ENCODE data around the gene PSME2.

The PSME2 gene

DNA sequence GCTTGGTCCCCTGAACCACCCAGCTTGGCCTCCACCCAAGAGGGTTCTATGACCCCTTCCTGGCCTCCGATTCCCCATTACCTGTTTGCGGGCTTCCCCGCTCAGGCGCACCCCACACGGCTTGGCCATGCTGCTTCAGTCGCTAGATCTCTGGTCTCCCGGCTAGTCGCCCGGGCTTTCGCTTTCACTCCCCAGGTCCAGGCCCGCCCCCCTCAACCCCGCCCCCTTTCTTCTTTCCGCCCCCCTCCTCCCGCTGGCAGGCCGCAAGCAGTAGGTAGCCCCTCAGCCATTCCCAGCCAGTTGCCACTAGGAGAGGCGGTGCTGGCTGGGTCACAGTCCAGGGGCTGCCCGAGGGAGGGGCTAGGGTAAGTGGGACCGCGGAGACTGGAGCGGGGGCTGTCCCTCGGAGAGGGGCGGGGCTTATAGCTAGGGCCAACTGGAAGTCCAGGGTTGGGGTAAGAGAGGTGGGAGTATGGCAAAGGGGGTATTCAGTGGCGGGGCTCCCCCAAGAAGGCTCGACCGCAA is at the start of gene PSME2:
TSS of gene PSME2 (minus strand) at position 158 of the 525 bp plus-strand sequence. CDS start at position 129, 29 bp downstream.
- in situ Hi-C loops (cut with MboI; ENCODE audit: low sequenced_read_pairs), result no loop called here

- in situ Hi-C loops (cut with MboI; ENCODE audit: low sequenced_read_pairs), result no loop called here
Observed at GRCh38 chr14:24195186-24196070, 49.0 kb upstream of the PSME2 start, which contains the start of gene TM9SF1. Gene TM9SF1 (minus strand): TSS chr14:24195441. CDS start chr14:24195019, 422 bp downstream.

GRCh38 chr14:24194873-24195185 is 48.4 kb upstream of the PSME2 start:
- in situ Hi-C loops (cut with MboI; ENCODE audit: low sequenced_read_pairs), result no loop called here

GRCh38 chr14:24194186-24194872 is 47.9 kb upstream of the PSME2 start:
- in situ Hi-C loops (cut with MboI; ENCODE audit: low sequenced_read_pairs), result no loop called here

DNA sequence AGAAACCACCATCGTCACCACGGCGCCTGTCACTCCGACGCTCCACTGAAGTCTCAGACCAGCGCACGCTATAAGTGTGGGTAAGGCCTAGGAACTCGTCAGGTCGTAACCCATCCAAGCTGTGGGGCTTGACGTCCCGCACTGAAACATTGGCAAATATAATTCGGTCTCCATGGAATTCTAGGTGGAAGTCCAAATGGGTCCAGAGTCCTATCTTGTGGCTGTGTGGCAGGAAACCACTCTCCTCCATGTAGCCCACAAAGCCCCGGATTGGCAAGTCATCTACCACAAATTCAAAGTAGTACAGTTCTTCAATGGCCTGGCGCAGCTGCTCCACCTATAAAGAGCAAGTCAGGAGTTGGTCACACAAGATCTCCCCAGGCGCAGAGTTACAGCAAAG is 46.5 kb upstream of the PSME2 start:
- in situ Hi-C loops (cut with MboI; ENCODE audit: low sequenced_read_pairs), result no loop called here

DNA sequence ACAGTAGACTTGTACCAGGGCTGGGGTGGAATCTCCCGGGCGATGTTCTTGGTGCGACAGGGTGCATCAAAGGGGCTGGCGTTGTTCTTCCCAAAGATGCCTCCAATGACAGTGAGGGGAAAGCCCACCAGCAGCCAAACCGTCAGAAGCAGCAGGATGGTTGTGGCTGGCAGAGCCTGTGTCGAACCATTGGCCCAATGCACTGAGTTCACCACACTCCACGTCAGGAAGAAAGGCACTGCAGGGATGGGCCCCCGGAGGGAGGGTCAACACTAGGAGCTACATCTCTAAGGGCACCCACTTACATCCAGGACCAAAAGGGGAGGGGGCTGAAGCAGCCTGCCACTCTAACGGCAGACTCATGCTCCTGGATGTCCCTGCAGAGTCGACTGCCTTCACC is 44.0 kb upstream of the PSME2 start:
- in situ Hi-C loops (cut with MboI; ENCODE audit: low sequenced_read_pairs), result no loop called here

- in situ Hi-C loops (cut with MboI; ENCODE audit: low sequenced_read_pairs), result no loop called here
Observed at GRCh38 chr14:24189460-24189859, 43.0 kb upstream of the PSME2 start.

DNA sequence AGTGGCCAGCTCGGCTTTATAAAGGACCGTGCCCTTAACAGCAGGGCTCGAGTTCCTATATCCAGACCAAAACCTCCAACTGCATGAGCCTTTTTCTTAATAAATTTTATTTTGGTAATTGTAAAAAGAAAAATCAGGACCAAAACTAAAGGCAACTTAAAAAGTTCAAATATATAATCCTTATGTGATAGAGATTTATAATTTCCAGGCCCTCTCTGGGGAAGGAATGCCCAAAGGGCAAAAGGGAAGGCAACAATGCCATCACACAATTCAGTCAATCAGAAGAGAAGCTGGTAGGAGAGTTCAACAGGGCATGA is 42.6 kb upstream of the PSME2 start:
- in situ Hi-C loops (cut with MboI; ENCODE audit: low sequenced_read_pairs), result no loop called here

GRCh38 chr14:24188251-24189058 is 42.0 kb upstream of the PSME2 start, which contains the start of gene IPO4:
Gene IPO4 (minus strand): TSS chr14:24188816. CDS start chr14:24188787, 29 bp downstream.
- in situ Hi-C loops (cut with MboI; ENCODE audit: low sequenced_read_pairs), result no loop called here

DNA sequence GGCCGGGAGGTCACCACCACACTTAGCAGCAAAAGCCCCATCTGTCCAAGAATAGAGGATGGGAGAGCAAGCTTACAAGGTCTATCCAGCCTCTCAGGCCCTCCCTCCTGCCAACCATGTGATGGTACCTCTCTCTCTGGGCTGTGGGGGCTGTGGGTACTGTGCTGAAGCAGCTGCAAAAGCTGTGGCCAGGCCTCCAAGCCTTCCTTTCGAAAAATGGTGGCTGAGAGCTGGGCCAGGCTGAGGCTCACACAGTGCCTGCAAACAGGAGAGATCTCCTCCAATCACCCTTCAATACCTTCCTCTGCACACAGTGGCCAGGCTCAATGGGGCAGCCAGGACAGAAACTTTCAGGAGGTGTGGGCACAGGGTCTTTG is 41.1 kb upstream of the PSME2 start:
- in situ Hi-C loops (cut with MboI; ENCODE audit: low sequenced_read_pairs), result no loop called here

- in situ Hi-C loops (cut with MboI; ENCODE audit: low sequenced_read_pairs), result no loop called here
Observed at GRCh38 chr14:24186831-24187538, 40.6 kb upstream of the PSME2 start.

DNA sequence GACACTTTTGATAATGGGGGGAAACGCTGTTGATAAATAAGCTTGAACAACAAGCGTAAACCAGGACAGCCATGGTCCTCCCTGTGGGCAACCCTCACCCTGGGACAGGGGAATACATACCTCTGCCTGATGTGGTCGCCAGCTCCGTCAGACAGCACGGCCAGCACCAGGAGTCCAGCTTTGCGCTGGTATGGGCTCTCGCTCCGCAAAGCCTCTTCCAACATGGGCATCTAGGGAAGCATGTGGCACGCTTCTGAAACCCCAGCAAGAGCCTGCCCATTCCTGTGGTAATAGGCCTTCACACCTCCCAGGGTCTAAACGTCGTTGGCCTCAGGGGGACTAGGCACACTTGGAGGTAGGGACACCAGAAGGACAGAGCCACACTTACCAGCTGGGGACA is 39.3 kb upstream of the PSME2 start:
- in situ Hi-C loops (cut with MboI; ENCODE audit: low sequenced_read_pairs), result no loop called here

DNA sequence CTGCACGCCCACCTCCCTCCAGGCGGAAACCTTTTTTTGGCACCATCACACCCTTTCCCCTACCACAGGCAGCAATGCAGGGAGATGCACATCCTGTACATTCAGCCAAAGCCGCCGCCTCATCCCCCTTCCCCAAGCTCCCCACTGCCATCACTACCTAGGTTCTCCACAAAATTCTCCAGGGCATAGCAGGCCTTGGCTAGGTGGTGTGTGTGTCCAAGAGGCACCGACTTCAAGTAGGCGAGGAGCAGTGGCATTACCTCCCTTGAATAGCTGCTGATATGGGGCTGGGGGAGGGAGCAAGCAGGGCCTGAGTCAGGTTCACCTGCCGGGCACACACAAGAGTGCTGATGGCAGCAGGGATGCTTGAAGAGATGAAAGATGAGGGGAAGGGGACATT is 38.6 kb upstream of the PSME2 start:
- in situ Hi-C loops (cut with MboI; ENCODE audit: low sequenced_read_pairs), result no loop called here

DNA sequence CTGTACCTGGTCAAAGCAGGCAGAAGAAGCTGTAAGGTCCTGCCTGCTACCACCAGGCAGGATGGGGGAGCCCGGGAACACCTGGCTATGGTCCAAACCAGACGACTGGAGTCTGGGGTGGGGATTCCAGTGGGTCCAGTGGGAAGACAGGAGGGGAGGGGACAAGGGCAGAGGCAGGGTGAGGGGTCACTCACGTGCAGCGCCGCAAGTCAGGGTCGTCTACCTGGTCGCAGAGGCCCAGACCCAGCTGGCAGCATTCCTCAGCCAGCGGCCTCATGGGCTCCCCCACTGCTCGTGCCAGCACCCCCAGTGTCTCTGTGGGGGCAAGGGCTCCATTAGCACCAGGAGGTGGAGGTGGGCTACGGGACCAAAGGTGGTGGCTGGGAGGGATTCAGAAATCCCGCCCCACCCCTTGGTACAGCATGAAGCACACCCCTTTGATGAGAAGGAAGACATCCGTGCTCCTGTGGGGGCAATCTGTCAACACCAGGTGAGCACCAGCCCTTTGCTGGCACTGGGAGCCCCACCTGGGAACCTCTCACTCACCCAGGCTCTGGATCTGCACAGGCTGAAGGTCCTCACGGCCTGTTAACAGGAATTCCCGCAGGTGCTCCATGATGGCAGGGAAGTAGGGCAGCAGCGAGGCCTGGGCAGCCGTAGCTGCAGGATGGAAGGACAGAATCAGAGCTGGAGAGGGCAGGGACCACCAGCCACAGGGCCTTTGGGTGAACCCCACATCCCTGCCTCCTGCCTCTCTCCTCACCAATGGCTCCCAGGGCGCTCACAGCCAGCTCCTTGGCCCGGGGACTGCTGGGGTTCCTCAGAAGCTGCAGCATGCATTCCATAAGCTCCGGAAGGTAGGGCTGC is 37.9 kb upstream of the PSME2 start:
- in situ Hi-C loops (cut with MboI; ENCODE audit: low sequenced_read_pairs), result no loop called here

DNA sequence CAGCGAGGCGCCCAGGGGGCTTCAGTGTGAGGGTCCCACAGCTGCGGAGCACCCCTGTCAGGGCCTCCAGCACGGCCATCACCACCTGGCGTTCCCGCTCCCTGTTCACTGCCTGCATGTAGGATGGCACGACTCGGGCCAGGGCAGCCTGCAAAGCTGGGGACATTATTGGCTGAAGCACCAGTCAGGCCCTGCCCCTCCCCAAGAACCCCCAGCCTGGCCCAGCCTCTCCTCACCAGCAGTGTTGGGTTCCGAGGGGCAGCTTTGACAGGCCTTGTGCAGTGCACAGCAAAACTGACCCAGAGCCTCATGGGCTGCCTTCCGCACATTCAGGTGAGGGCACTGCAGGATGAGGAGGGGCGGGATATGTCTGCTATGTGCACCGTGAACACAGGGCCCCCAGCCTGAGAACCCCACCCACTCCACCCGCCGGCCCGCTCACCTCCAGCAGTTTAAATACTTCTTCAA is 36.6 kb upstream of the PSME2 start:
- in situ Hi-C loops (cut with MboI; ENCODE audit: low sequenced_read_pairs), result no loop called here

GRCh38 chr14:24182110-24182882 is 35.9 kb upstream of the PSME2 start:
- in situ Hi-C loops (cut with MboI; ENCODE audit: low sequenced_read_pairs), result no loop called here

DNA sequence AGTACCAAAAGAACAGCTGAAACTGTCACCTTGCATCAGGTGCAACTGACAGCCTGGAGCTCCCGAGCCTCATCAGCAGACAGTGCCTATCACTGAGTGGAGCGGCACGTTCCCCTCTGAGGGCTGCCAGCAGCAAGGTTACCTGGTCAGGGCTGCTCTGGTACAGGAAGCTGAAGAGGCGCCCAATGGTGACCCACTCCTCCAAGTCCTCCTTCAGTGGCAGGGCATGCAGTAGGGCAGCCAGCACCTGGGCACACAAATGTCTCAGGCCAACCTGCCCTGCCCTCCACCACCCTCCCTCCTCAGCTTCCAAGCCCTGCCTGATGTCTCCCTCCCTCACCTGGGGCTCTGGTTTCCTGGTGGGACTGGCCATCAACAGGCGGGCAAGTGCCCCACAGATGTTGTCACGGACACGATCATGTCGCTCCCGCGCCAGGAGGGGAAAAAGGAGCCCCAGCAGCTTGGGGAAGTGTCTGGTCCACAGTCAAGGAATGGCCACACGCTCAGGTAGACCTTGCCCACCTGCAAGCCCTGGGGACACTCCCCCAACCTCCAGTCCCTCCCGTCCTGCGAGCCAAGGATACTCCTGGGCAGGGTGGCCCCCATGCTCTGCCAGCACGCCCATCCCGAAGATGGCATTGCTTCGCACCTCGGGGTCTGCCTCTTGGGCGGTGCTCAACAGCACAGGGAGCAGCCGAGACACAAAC is 35.1 kb upstream of the PSME2 start:
- in situ Hi-C loops (cut with MboI; ENCODE audit: low sequenced_read_pairs), result no loop called here
